ENCODE measurements around the gene RFX2.

DNA sequence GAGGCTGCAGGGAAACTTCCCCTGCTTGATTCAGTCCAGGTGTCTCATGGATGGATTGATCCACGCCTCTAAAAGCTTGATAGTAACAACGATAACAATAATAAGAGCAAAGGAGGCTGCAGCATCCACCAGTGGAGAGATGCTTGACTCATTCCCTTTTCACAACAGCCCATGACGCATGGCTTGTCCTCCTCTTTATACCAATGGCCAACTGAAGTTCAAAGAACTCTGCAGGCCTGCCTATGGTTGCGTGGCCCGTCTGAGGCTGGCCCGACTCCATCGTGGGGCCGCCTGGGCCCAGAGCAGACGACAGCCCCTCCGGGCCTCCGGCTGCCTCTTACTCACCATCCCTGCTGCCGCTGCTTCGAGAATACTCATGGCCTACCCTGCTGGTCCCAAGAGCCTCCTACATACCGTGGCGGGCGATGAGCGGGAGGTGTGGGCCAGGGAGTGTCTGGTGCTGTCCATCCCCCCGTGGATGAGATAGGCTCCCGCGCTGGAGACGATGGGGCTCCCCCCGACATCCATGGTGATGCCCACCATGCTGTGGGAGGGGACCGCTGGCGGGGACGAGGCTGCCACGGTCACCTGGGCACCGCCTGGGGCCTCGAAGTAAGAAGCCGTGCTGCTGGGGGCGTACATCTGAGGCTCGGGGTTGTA lies 70.6 kb downstream of the RFX2 start:
- TF ChIP-seq CTCF (IDR thresholded peaks at IDR 0.05) = no peak
- no peak for TF ChIP-seq ZFX (IDR thresholded peaks at IDR 0.05; ENCODE audit: borderline replicate concordance)

Measured in 22Rv1 (cell line).